GM12891 (cell line): ENCODE results near the gene CD300LD.
"Not testable (repeated sequence)": the region's sequence is repeated elsewhere in the genome, so short reads cannot be mapped to it uniquely, and the experiment has no call there.

Experiments used
- PAX5 ChIP-seq: IDR thresholded peaks from 2 replicates; pipeline ENCODE4 v1.6.1; 2011; ENCODE audit warnings: low read length, moderate library complexity, mild to moderate bottlenecking; ENCODE audit not compliant: insufficient read depth, severe bottlenecking
- POLR2A ChIP-seq: IDR thresholded peaks from 2 replicates; pipeline ENCODE4 v1.6.1; 2011; ENCODE audit warnings: low read depth, low read length, control low read depth
- POLR2AphosphoS5 ChIP-seq: IDR thresholded peaks from 2 replicates; pipeline ENCODE4 v1.6.1; 2011; ENCODE audit warnings: low read depth, low read length, control low read depth

- TF ChIP-seq POLR2A, PAX5, POLR2AphosphoS5: not testable (repeated sequence)
These were observed 44.5 kb upstream of the CD300LD start for GRCh38 chr17:74636541-74637085.
